ENCODE measurements around the gene LRRC3.

The LRRC3 gene

DNA sequence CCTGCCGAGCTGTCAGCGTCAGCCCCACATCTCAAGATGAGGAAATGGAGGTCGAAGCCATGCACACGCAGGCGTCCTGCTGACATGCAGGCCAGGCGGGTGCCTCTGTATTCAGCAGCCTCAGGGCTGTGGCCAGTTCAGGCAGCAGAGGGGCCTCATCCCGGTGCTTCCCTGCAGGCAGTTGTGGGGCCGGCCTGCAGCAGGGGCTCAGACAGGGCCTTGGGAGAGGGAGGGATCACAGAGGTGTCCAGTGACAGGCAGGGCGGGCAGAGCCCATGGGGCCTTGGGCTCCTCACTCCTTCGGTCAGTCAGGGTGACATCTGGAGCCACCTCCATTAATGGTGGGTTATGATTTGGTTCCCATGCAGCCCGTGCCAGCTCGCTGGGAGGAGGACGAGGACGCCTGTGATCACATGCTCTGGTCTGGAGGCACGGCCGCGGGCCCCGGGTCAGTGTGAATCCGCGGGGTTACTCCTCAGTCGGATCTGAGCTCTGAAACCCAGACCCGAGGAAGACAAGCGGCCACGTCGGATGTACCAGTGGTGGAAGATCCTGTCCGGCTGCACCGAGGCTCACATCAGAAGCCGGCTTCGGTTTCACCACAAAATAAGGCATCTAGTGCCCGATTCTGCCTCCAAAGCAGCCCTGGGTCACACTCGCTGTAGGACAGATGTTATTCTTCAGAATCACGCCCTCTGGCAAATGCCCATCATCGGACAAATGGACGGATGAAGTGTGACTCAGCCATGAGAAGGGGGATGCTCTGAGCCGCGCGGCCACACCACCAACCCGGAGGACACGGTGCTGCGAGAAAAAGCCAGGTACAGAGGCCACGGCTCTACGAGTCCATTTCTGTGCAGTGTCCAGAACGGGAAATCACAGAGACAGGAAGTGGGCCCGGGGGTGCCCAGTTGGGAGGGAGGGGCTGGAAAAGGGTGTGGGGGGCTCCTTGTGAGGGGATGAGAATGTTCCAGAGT is 51.3 kb downstream of the LRRC3 start:
- Mint-ChIP-seq H3K4me1 (peaks cover 26% of the 10 kb centered on the region), H3K4me3 (no peak overlapping the region), H3K36me3 (ENCODE audit: low read depth) (no peaks in the 10 kb centered on the region), H3K27ac (peak overlapping the region; percentile 54), H3K27me3 (ENCODE audit: low read depth, poor library complexity) (no peaks in the 10 kb centered on the region), H3K9me3 (no peaks in the 10 kb centered on the region)
- DNase-seq: peak; percentile 53
- TF ChIP-seq, protein P1, sequence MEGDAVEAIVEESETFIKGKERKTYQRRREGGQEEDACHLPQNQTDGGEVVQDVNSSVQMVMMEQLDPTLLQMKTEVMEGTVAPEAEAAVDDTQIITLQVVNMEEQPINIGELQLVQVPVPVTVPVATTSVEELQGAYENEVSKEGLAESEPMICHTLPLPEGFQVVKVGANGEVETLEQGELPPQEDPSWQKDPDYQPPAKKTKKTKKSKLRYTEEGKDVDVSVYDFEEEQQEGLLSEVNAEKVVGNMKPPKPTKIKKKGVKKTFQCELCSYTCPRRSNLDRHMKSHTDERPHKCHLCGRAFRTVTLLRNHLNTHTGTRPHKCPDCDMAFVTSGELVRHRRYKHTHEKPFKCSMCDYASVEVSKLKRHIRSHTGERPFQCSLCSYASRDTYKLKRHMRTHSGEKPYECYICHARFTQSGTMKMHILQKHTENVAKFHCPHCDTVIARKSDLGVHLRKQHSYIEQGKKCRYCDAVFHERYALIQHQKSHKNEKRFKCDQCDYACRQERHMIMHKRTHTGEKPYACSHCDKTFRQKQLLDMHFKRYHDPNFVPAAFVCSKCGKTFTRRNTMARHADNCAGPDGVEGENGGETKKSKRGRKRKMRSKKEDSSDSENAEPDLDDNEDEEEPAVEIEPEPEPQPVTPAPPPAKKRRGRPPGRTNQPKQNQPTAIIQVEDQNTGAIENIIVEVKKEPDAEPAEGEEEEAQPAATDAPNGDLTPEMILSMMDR (IDR thresholded peaks at IDR 0.05): no peak

DNA sequence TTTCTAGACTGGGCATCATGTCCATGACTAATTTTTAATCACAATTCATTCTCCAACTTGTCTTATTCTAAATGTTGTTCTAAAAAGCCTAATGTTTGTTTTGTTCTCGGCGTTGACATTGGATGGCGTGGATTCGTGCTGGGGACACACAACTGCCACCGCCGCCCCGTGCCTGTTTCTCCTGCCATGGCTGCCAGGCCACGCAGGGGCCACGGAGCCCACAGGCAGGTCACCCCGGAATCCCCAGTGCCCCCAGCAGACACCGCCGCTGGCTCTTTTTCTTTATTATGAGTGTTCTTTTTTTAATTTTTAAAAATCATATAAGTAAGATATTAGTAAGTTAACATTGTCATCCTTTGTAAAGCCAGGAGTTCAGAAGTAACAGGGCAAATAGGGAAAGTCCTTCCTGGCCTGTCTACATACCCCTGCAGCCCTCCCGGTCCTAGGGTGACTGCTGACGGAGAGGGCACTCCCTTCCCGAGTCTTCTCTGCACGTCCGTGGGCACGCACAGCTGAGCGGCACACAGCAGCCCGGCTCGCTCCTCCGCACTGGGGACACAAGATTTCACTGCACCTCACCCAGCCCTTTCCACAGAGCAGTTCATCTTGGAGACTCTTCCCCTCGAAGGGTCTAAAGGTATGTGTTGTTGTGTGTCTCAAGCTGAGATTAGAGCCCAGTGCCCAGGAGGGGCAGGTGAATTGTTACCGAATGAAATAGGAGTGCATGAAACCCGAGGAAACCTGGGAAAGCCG is 52.5 kb downstream of the LRRC3 start:
- DNase-seq: no peak
- H3K27me3 Mint-ChIP-seq (ENCODE audit: low read depth, poor library complexity): peaks cover 4% of the 10 kb centered on the region
- H3K36me3 Mint-ChIP-seq (ENCODE audit: low read depth): no peaks in the 10 kb centered on the region
- H3K27ac Mint-ChIP-seq: no peak overlapping the region
- TF ChIP-seq, protein P1 (IDR thresholded peaks at IDR 0.05): no peak
- H3K9me3 Mint-ChIP-seq: no peaks in the 10 kb centered on the region
- H3K4me3 Mint-ChIP-seq: no peak overlapping the region
- peaks cover 26% of the 10 kb centered on the region for H3K4me1 Mint-ChIP-seq

DNA sequence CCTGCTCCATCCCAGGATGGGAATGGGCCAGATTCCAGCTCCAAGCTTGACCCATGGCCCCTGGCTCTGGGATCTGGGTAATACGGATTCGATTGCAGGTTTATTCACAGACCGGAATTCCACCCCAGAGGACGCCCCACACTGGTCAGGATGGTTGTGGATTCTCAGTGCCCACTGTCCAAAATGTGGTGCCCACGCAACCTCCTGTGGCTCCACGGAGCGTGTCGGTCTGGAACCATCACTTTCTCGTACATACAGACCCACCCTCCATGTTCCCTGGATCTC is 53.1 kb downstream of the LRRC3 start:
- H3K36me3 Mint-ChIP-seq (ENCODE audit: low read depth): no peaks in the 10 kb centered on the region
- TF ChIP-seq, protein P1 (IDR thresholded peaks at IDR 0.05): no peak
- peaks cover 4% of the 10 kb centered on the region for H3K27me3 Mint-ChIP-seq (ENCODE audit: low read depth, poor library complexity)
- DNase-seq: no peak
- no peak overlapping the region for H3K27ac Mint-ChIP-seq
- H3K4me1 Mint-ChIP-seq: peaks cover 26% of the 10 kb centered on the region
- no peak overlapping the region for H3K4me3 Mint-ChIP-seq
- no peaks in the 10 kb centered on the region for H3K9me3 Mint-ChIP-seq

DNA sequence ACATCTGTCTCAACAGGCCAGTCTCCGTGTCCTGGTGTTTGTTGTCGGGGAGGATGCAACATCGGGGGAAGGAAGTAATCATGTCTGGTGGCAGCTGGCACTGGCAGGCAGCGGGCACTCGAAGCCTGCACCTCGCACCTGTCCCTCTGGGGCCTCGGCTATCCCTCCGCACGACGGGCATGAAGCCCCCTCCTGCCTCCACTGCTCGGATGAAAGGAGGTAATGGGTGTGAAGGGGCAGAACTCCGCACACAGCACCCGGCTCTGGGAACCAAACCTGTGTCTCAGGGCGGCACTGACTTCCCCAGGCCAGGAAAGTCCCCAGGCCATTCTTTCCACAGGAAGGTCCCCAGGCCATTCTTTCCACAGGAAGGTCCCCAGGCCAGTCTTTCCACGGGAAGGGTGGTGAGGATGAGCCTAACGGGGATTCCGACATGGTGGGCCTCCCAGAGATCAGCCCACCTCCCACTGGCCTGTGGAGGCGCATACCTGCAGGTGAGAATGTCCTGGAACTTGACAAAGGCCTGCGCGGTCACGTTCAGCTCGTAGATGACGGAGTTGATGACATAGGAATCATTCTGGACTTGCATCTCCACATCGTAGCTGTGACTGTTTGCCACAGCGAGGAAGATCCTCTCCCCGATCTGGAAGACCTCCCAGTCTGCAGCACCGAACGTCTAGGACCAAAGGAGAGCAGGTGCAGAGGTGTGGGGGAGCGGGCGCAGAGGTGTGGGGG is 53.6 kb downstream of the LRRC3 start:
- TF ChIP-seq, protein P1 (IDR thresholded peaks at IDR 0.05): no peak
- H3K27ac Mint-ChIP-seq: no peak overlapping the region
- no peaks in the 10 kb centered on the region for H3K9me3 Mint-ChIP-seq
- H3K27me3 Mint-ChIP-seq (ENCODE audit: low read depth, poor library complexity): peaks cover 4% of the 10 kb centered on the region
- no peaks in the 10 kb centered on the region for H3K36me3 Mint-ChIP-seq (ENCODE audit: low read depth)
- H3K4me1 Mint-ChIP-seq: peaks cover 26% of the 10 kb centered on the region
- H3K4me3 Mint-ChIP-seq: no peak overlapping the region
- no peak for DNase-seq

DNA sequence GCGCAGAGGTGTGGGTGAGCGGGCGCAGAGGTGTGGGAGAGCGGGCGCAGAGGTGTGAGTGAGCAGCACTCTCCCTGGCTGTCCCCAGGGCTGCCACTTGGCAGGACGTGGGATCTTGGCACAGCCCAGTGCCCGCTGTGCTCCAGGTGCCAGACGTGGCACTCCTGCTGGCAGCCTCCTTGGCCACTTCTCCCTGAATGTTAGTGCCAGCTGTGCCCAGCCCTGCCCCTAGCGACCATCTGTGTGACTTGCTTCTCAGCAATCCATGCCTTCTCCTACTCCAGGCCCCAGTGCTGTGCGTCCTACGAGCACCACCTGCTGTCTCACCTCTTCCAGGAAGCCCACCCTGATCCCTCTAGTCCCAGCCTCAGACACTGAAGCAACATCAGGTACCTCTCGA is 54.2 kb downstream of the LRRC3 start:
- H3K36me3 Mint-ChIP-seq (ENCODE audit: low read depth): no peaks in the 10 kb centered on the region
- H3K27me3 Mint-ChIP-seq (ENCODE audit: low read depth, poor library complexity): peaks cover 4% of the 10 kb centered on the region
- no peak for DNase-seq
- H3K27ac Mint-ChIP-seq: no peak overlapping the region
- no peaks in the 10 kb centered on the region for H3K9me3 Mint-ChIP-seq
- TF ChIP-seq, protein P1 (IDR thresholded peaks at IDR 0.05): no peak
- peaks cover 26% of the 10 kb centered on the region for H3K4me1 Mint-ChIP-seq
- no peak overlapping the region for H3K4me3 Mint-ChIP-seq
